ENCODE measurements around the gene RACK1. TPM values are rescaled to one million over a fixed set of nuclear protein-coding genes. Genes with fewer than 3 reads are reported as not detected.

Gene RACK1
- total and polyA plus RNA-seq, 2 donors = 2,214 to 4,509 TPM

- 95% methylated on average over 4 of the region's 4 CpGs for WGBS
- Histone ChIP-seq H3K4me1 (ENCODE audit: control insufficient read depth in 2 of 2, insufficient read depth in 2 of 2, low read length in 2 of 2) (peaks cover 25 to 45% of the 10 kb centered on the region in 2 donors), H3K4me3 (ENCODE audit: low read length in 2 of 2) (no peak overlapping the region), H3K27me3 (ENCODE audit: control insufficient read depth in 2 of 2, insufficient read depth in 1 of 2, low read length in 1 of 2) (no peaks in the 10 kb centered on the region), H3K9me3 (ENCODE audit: control insufficient read depth in 2 of 2, insufficient read depth in 1 of 2, low read length in 1 of 2) (no peaks in the 10 kb centered on the region), H3K36me3 (ENCODE audit: control insufficient read depth in 2 of 2, insufficient read depth in 2 of 2, low read length in 1 of 2) (peaks cover 4 to 21% of the 10 kb centered on the region in 2 donors), H3K27ac (ENCODE audit: low read depth in 1 of 2, low read length in 1 of 2) (peak overlapping the region; percentile 7 to 20)
- DNase-seq (ENCODE audit: low read depth in 6 of 9, low spot score in 9 of 9) = no peak
Measured at GRCh38 chr5:181248277-181248676, 4.6 kb upstream of the RACK1 start.

GRCh38 chr5:181246276-181247049, 2.8 kb upstream of the RACK1 start:
- Histone ChIP-seq H3K27me3 (ENCODE audit: control insufficient read depth in 2 of 2, insufficient read depth in 1 of 2, low read length in 1 of 2) (no peaks in the 10 kb centered on the region), H3K9me3 (ENCODE audit: control insufficient read depth in 2 of 2, insufficient read depth in 1 of 2, low read length in 1 of 2) (no peaks in the 10 kb centered on the region), H3K4me3 (ENCODE audit: low read length in 2 of 2) (peak overlapping the region; percentile 77 to 79), H3K4me1 (ENCODE audit: control insufficient read depth in 2 of 2, insufficient read depth in 2 of 2, low read length in 2 of 2) (peaks cover 36 to 54% of the 10 kb centered on the region in 2 donors), H3K27ac (ENCODE audit: low read depth in 1 of 2, low read length in 1 of 2) (peak overlapping the region; percentile 76 to 90), H3K36me3 (ENCODE audit: control insufficient read depth in 2 of 2, insufficient read depth in 2 of 2, low read length in 1 of 2) (peaks cover 12 to 18% of the 10 kb centered on the region in 2 donors)
- DNase-seq (ENCODE audit: low read depth in 6 of 9, low spot score in 9 of 9) = peak in 5 of 9 donors; percentile 64 to 83 (median 73)
- WGBS = under 1% methylated on average over 55 of the region's 55 CpGs

GRCh38 chr5:181245427-181246275, 1.9 kb upstream of the RACK1 start:
- H3K4me3 ChIP-seq (ENCODE audit: low read length in 2 of 2) = peak overlapping the region; percentile 77 to 79
- WGBS = 40% methylated on average over 34 of the region's 34 CpGs
- H3K27ac ChIP-seq (ENCODE audit: low read depth in 1 of 2, low read length in 1 of 2) = peak overlapping the region; percentile 76 to 90
- H3K4me1 ChIP-seq (ENCODE audit: control insufficient read depth in 2 of 2, insufficient read depth in 2 of 2, low read length in 2 of 2) = peaks cover 38 to 58% of the 10 kb centered on the region in 2 donors
- peaks cover 17 to 22% of the 10 kb centered on the region in 2 donors for H3K36me3 ChIP-seq (ENCODE audit: control insufficient read depth in 2 of 2, insufficient read depth in 2 of 2, low read length in 1 of 2)
- H3K27me3 ChIP-seq (ENCODE audit: control insufficient read depth in 2 of 2, insufficient read depth in 1 of 2, low read length in 1 of 2) = no peaks in the 10 kb centered on the region
- H3K9me3 ChIP-seq (ENCODE audit: control insufficient read depth in 2 of 2, insufficient read depth in 1 of 2, low read length in 1 of 2) = no peaks in the 10 kb centered on the region
- DNase-seq (ENCODE audit: low read depth in 6 of 9, low spot score in 9 of 9) = no peak

- under 1% methylated on average over 25 of the region's 25 CpGs for WGBS
- H3K36me3 ChIP-seq (ENCODE audit: control insufficient read depth in 2 of 2, insufficient read depth in 2 of 2, low read length in 1 of 2) = peaks cover 42 to 45% of the 10 kb centered on the region in 2 donors
- peak overlapping the region; percentile 95 to 97 for H3K27ac ChIP-seq (ENCODE audit: low read depth in 1 of 2, low read length in 1 of 2)
- peak overlapping the region; percentile 73 to 74 for H3K4me3 ChIP-seq (ENCODE audit: low read length in 2 of 2)
- H3K4me1 ChIP-seq (ENCODE audit: control insufficient read depth in 2 of 2, insufficient read depth in 2 of 2, low read length in 2 of 2) = peaks cover 35 to 47% of the 10 kb centered on the region in 2 donors
- no peaks in the 10 kb centered on the region for H3K27me3 ChIP-seq (ENCODE audit: control insufficient read depth in 2 of 2, insufficient read depth in 1 of 2, low read length in 1 of 2)
- DNase-seq (ENCODE audit: low read depth in 6 of 9, low spot score in 9 of 9) = peak in 1 of 9 donors; percentile 56
- no peaks in the 10 kb centered on the region for H3K9me3 ChIP-seq (ENCODE audit: control insufficient read depth in 2 of 2, insufficient read depth in 1 of 2, low read length in 1 of 2)
Measured at GRCh38 chr5:181243018-181243563, 615 bp downstream of the RACK1 start.

- H3K36me3 ChIP-seq (ENCODE audit: control insufficient read depth in 2 of 2, insufficient read depth in 2 of 2, low read length in 1 of 2) = peaks cover 52 to 56% of the 10 kb centered on the region in 2 donors
- peak overlapping the region; percentile 37 to 95 for H3K27ac ChIP-seq (ENCODE audit: low read depth in 1 of 2, low read length in 1 of 2)
- peak overlapping the region; percentile 73 to 74 for H3K4me3 ChIP-seq (ENCODE audit: low read length in 2 of 2)
- no peak for DNase-seq (ENCODE audit: low read depth in 6 of 9, low spot score in 9 of 9)
- peaks cover 26 to 38% of the 10 kb centered on the region in 2 donors for H3K4me1 ChIP-seq (ENCODE audit: control insufficient read depth in 2 of 2, insufficient read depth in 2 of 2, low read length in 2 of 2)
- 78% methylated on average over 6 of the region's 6 CpGs for WGBS
- H3K27me3 ChIP-seq (ENCODE audit: control insufficient read depth in 2 of 2, insufficient read depth in 1 of 2, low read length in 1 of 2) = no peaks in the 10 kb centered on the region
- no peaks in the 10 kb centered on the region for H3K9me3 ChIP-seq (ENCODE audit: control insufficient read depth in 2 of 2, insufficient read depth in 1 of 2, low read length in 1 of 2)
Measured at GRCh38 chr5:181242031-181242451, 1.7 kb downstream of the RACK1 start.

- Histone ChIP-seq H3K9me3 (ENCODE audit: control insufficient read depth in 2 of 2, insufficient read depth in 1 of 2, low read length in 1 of 2) (no peaks in the 10 kb centered on the region), H3K27ac (ENCODE audit: low read depth in 1 of 2, low read length in 1 of 2) (peak overlapping the region in 1 of 2 donors; percentile 95), H3K36me3 (ENCODE audit: control insufficient read depth in 2 of 2, insufficient read depth in 2 of 2, low read length in 1 of 2) (peaks cover 58 to 61% of the 10 kb centered on the region in 2 donors), H3K4me1 (ENCODE audit: control insufficient read depth in 2 of 2, insufficient read depth in 2 of 2, low read length in 2 of 2) (peaks cover 24 to 36% of the 10 kb centered on the region in 2 donors), H3K27me3 (ENCODE audit: control insufficient read depth in 2 of 2, insufficient read depth in 1 of 2, low read length in 1 of 2) (no peaks in the 10 kb centered on the region), H3K4me3 (ENCODE audit: low read length in 2 of 2) (no peak overlapping the region)
- peak in 1 of 9 donors; percentile 57 for DNase-seq (ENCODE audit: low read depth in 6 of 9, low spot score in 9 of 9)
- 57% methylated on average over 6 of the region's 6 CpGs for WGBS
Measured at GRCh38 chr5:181241393-181241975, 2.2 kb downstream of the RACK1 start.

GRCh38 chr5:181239062-181239663, 4.5 kb downstream of the RACK1 start:
- H3K4me1 ChIP-seq (ENCODE audit: control insufficient read depth in 2 of 2, insufficient read depth in 2 of 2, low read length in 2 of 2) = peaks cover 13 to 18% of the 10 kb centered on the region in 2 donors
- H3K36me3 ChIP-seq (ENCODE audit: control insufficient read depth in 2 of 2, insufficient read depth in 2 of 2, low read length in 1 of 2) = peaks cover 81 to 83% of the 10 kb centered on the region in 2 donors
- 98% methylated on average over 9 of the region's 9 CpGs for WGBS
- H3K27me3 ChIP-seq (ENCODE audit: control insufficient read depth in 2 of 2, insufficient read depth in 1 of 2, low read length in 1 of 2) = no peaks in the 10 kb centered on the region
- no peak overlapping the region for H3K27ac ChIP-seq (ENCODE audit: low read depth in 1 of 2, low read length in 1 of 2)
- DNase-seq (ENCODE audit: low read depth in 6 of 9, low spot score in 9 of 9) = no peak
- no peak overlapping the region for H3K4me3 ChIP-seq (ENCODE audit: low read length in 2 of 2)
- no peaks in the 10 kb centered on the region for H3K9me3 ChIP-seq (ENCODE audit: control insufficient read depth in 2 of 2, insufficient read depth in 1 of 2, low read length in 1 of 2)

GRCh38 chr5:181237729-181238385, 5.8 kb downstream of the RACK1 start:
- no peak overlapping the region for H3K4me3 ChIP-seq (ENCODE audit: low read length in 2 of 2)
- H3K27ac ChIP-seq (ENCODE audit: low read depth in 1 of 2, low read length in 1 of 2) = no peak overlapping the region

More at GRCh38 chr5:181237729-181238385, 5.8 kb downstream of the RACK1 start:
- Histone ChIP-seq H3K4me1 (ENCODE audit: control insufficient read depth in 2 of 2, insufficient read depth in 2 of 2, low read length in 2 of 2) (peaks cover 13 to 19% of the 10 kb centered on the region in 2 donors), H3K9me3 (ENCODE audit: control insufficient read depth in 2 of 2, insufficient read depth in 1 of 2, low read length in 1 of 2) (no peaks in the 10 kb centered on the region), H3K36me3 (ENCODE audit: control insufficient read depth in 2 of 2, insufficient read depth in 2 of 2, low read length in 1 of 2) (peaks cover 92 to 95% of the 10 kb centered on the region in 2 donors), H3K27me3 (ENCODE audit: control insufficient read depth in 2 of 2, insufficient read depth in 1 of 2, low read length in 1 of 2) (no peaks in the 10 kb centered on the region)
- 98% methylated on average over 5 of the region's 5 CpGs for WGBS
- DNase-seq (ENCODE audit: low read depth in 6 of 9, low spot score in 9 of 9) = no peak

Data from thymus (tissue), 11 donors.